Thyroid gland (tissue), 4 donors: ENCODE results near the gene PRDM12.

Source experiments
- POLR2A ChIP-seq, 2 donors: fragments of 450-650 bp; IDR thresholded peaks; one replicate each; pipeline ENCODE4 v1.6.1; 2017; ENCODE audit warnings: antibody characterized with exemption in 2 of 2, mild to moderate bottlenecking in 2 of 2, moderate library complexity in 1 of 2
- TF ChIP-seq, protein P1 (sequence below), 6 experiments: fragments of 200-600 bp in 3 of 6; fragments of 450-650 bp in 3 of 6; sonication (generic) in 3 of 6; IDR thresholded peaks; one replicate each; pipeline ENCODE4 v1.5.1; 2016 to 2019; ENCODE audit warnings: antibody characterized with exemption in 6 of 6, mild to moderate bottlenecking in 2 of 6, inconsistent platforms in 1 of 6, moderate library complexity in 1 of 6

DNA sequence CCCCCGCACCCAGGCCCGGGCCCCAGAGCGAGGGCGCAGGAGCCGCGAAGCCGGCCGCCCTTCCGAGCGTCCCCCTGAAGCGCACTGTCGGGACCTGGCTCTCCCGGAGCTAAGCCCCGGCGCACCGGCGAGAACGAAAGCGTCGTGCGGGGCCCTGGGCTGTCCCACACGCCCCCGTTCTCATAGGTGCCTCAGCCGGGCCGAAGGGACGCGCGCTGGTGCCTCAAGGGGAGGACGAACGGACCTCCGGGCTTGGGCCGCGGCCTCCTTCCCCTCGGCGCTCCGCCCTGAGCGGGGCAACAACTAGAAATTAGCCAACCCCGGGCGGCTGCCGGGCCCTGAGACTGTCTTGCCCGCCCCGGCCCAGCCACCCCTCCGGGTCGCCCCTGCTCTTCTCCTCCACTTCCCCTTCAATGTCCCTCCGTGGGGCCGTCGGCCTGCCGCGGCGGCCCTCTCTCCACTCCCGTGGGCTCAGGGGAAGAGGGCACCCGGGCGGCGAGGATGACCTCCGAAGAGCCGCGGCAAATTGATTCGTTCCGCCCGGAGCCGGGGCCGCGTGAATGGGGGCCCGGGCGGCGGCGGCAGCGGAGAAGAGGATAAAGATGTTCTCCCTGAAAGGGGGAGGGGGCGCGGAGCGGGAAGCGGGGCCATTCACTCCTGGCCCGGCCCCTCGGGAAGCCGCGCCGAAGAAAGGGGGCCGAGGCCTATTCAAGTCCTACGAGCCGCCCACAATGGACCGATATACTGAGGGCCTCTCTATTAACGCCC is 3.5 kb upstream of the PRDM12 start:
- no peak for TF ChIP-seq POLR2A (IDR thresholded peaks at IDR 0.05)
- TF ChIP-seq, protein P1, sequence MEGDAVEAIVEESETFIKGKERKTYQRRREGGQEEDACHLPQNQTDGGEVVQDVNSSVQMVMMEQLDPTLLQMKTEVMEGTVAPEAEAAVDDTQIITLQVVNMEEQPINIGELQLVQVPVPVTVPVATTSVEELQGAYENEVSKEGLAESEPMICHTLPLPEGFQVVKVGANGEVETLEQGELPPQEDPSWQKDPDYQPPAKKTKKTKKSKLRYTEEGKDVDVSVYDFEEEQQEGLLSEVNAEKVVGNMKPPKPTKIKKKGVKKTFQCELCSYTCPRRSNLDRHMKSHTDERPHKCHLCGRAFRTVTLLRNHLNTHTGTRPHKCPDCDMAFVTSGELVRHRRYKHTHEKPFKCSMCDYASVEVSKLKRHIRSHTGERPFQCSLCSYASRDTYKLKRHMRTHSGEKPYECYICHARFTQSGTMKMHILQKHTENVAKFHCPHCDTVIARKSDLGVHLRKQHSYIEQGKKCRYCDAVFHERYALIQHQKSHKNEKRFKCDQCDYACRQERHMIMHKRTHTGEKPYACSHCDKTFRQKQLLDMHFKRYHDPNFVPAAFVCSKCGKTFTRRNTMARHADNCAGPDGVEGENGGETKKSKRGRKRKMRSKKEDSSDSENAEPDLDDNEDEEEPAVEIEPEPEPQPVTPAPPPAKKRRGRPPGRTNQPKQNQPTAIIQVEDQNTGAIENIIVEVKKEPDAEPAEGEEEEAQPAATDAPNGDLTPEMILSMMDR (IDR thresholded peaks at IDR 0.05): no peak
